ENCODE data around the gene LHPP.
A peak's percentile ranks its signal among the peaks of the same experiment; 100 is the strongest.

LHPP gene

GRCh38 chr10:124653811-124654651 is 192.4 kb downstream of the LHPP start:
- H3K4me3 ChIP-seq (ENCODE audit: low read depth, low read length) = no peak overlapping the region
- TF ChIP-seq CTCF (conservative IDR thresholded peaks at IDR 0.05; ENCODE audit: low read depth, low read length) = no peak
- no peak for DNase-seq (ENCODE audit: low read depth)

GRCh38 chr10:124654686-124655085 is 193.1 kb downstream of the LHPP start:
- TF ChIP-seq CTCF (conservative IDR thresholded peaks at IDR 0.05; ENCODE audit: low read depth, low read length) = no peak
- no peak overlapping the region for H3K4me3 ChIP-seq (ENCODE audit: low read depth, low read length)
- DNase-seq (ENCODE audit: low read depth) = no peak

GRCh38 chr10:124655191-124656112 is 193.8 kb downstream of the LHPP start:
- H3K4me3 ChIP-seq (ENCODE audit: low read depth, low read length) = no peak overlapping the region
- no peak for TF ChIP-seq CTCF (conservative IDR thresholded peaks at IDR 0.05; ENCODE audit: low read depth, low read length)
- no peak for DNase-seq (ENCODE audit: low read depth)

GRCh38 chr10:124656113-124656490 is 194.5 kb downstream of the LHPP start:
- no peak for DNase-seq (ENCODE audit: low read depth)
- no peak overlapping the region for H3K4me3 ChIP-seq (ENCODE audit: low read depth, low read length)
- no peak for TF ChIP-seq CTCF (conservative IDR thresholded peaks at IDR 0.05; ENCODE audit: low read depth, low read length)

- TF ChIP-seq CTCF (conservative IDR thresholded peaks at IDR 0.05; ENCODE audit: low read depth, low read length) = no peak
- DNase-seq (ENCODE audit: low read depth) = no peak
These were observed 194.9 kb downstream of the LHPP start for GRCh38 chr10:124656541-124656940.

GRCh38 chr10:124657806-124658205 is 196.2 kb downstream of the LHPP start:
- no peak overlapping the region for H3K4me3 ChIP-seq (ENCODE audit: low read depth, low read length)
- DNase-seq (ENCODE audit: low read depth) = peak; percentile 57
- TF ChIP-seq CTCF (conservative IDR thresholded peaks at IDR 0.05; ENCODE audit: low read depth, low read length) = no peak

More at GRCh38 chr10:124656541-124656940, 194.9 kb downstream of the LHPP start:
- H3K4me3 ChIP-seq (ENCODE audit: low read depth, low read length) = no peak overlapping the region
